Activated T-cell treated with anti-CD3 and anti-CD28 coated beads, Interleukin-2, amount 50 U/mL, for 72 hours (primary cell): Measurements from ENCODE around the gene CHAF1A. TPM values are rescaled to one million over a fixed set of nuclear protein-coding genes. Genes with fewer than 3 reads are reported as not detected.

Experiments
- ATAC-seq, 2 donors: fragments of 150-1000 bp; cut with Tn5 transposase; replicated peaks in 1 of 2; 2 replicates each; pipeline ENCODE4 v1.10.0; 2021; ENCODE audit warnings: moderate library complexity in 2 of 2, mild to moderate bottlenecking in 1 of 2
- DNase-seq, 2 donors: peaks; one replicate each; pipeline ENCODE4 v3.0.0; 2021 to 2022; ENCODE audit warnings: mixed read lengths in 1 of 2
- H3K27ac Mint-ChIP-seq: one replicate; pipeline ENCODE4 v1.8.0; 2022; ENCODE audit warnings: mild to moderate bottlenecking, moderate library complexity, mixed read lengths
- H3K27me3 Mint-ChIP-seq: one replicate; pipeline ENCODE4 v1.8.0; 2022; ENCODE audit warnings: low read depth, mixed read lengths
- H3K36me3 Mint-ChIP-seq, 2 donors: one replicate each; pipeline ENCODE4 v1.8.0; 2022; ENCODE audit warnings: mixed read lengths in 2 of 2, mild to moderate bottlenecking in 1 of 2; ENCODE audit not compliant: insufficient read depth in 2 of 2
- H3K4me1 Mint-ChIP-seq: one replicate; pipeline ENCODE4 v1.8.0; 2022; ENCODE audit warnings: low read depth, mixed read lengths
- H3K4me3 Mint-ChIP-seq, 2 donors: one replicate each; pipeline ENCODE4 v1.8.0; 2022; ENCODE audit warnings: mild to moderate bottlenecking in 2 of 2, mixed read lengths in 2 of 2, moderate library complexity in 2 of 2
- H3K9me3 Mint-ChIP-seq, 2 donors: one replicate each; pipeline ENCODE4 v1.8.0; 2022; ENCODE audit warnings: mixed read lengths in 2 of 2
- total RNA-seq, 2 donors: library from RNA; stranded (reverse); gene quantifications; one replicate each; pipeline ENCODE4 v1.2.3, GENCODE V29; 2022

The CHAF1A gene
- total RNA-seq, 2 donors from 2014 or later: 74.0 to 79.7 TPM

- Mint-ChIP-seq H3K4me1 (peaks cover 70% of the 10 kb centered on the region), H3K36me3 (no peaks in the 10 kb centered on the region), H3K4me3 (peak overlapping the region; percentile 76 to 87), H3K9me3 (no peaks in the 10 kb centered on the region), H3K27ac (no peak overlapping the region), H3K27me3 (no peaks in the 10 kb centered on the region)
- DNase-seq (no peak), ATAC-seq (no peak)
Measured at GRCh38 chr19:4378886-4379285, 23.6 kb upstream of the CHAF1A start.

DNA sequence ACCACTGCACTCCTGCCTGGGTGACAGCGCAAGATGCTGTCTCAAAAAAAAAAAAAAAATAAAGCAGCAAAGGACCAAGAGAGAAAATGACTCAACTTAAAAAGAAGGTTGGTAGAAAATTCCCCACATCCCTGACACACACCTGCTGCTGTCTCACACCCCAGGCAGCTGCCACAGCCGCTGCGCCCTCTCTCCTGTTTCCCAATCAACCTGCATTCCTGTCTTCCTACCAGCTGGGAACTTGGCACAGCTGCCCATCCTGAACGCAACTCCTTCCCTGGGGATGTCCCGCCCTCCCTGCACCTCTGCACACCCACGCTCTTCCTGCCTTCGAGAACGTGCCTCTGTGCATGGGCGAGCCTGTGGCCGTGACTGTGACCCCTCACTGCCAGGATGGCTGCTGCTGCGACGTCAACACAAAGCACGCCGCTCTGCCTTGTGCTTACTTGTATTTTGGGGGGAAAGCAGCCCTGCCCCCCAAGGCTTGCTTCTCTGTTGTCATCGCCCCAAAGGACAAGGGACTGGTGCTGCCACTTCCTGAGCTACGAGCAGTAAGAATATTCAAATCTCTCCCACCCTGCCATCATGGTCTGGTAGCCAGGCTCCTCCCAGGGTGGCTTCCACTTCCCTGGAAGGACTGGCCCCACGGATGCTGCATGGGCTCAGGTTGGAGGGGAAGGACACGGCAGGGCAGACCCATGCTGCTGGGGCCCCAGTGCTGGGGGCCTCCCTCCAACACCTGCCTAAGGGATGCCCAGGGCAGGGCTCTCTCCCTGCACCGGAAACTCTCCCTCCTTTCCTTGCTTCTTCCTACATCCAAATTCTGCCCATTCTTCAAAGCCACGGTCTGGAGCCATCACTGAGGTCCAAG lies 22.8 kb upstream of the CHAF1A start:
- Mint-ChIP-seq H3K36me3 (no peaks in the 10 kb centered on the region), H3K4me1 (peaks cover 67% of the 10 kb centered on the region), H3K27ac (peak overlapping the region; percentile 83), H3K9me3 (no peaks in the 10 kb centered on the region), H3K27me3 (no peaks in the 10 kb centered on the region), H3K4me3 (peak overlapping the region; percentile 76 to 87)
- ATAC-seq: peak; percentile 72 to 79
- DNase-seq: peak; percentile 42 to 50

DNA sequence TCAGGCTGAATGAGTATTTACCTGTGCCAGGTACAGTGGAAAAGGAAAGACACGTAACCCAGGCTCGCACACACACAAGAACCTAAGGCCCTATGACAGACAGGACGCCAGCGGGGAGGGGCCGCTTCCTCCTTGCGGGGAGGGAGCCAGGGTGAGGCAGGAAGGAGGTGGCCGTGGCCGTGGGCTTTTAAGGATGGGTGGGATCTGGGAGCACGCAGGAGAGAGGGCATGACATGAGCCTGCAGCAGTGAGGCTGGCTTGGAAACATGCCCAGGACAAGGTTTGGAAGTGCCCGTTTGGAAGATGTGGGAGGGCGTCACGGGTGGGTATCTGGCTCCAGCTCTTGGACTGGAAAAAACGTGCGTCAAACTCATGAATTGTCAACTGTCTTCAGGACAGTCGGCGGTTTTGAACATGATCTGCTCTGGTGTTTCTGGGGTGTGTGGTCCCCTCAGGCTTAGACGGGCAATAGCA lies 22.1 kb upstream of the CHAF1A start:
- peak overlapping the region; percentile 76 to 87 for H3K4me3 Mint-ChIP-seq
- no peaks in the 10 kb centered on the region for H3K36me3 Mint-ChIP-seq
- H3K27me3 Mint-ChIP-seq: no peaks in the 10 kb centered on the region
- peak; percentile 46 to 65 for ATAC-seq
- DNase-seq: peak; percentile 36 to 42
- peak overlapping the region; percentile 83 for H3K27ac Mint-ChIP-seq
- no peaks in the 10 kb centered on the region for H3K9me3 Mint-ChIP-seq
- H3K4me1 Mint-ChIP-seq: peaks cover 63% of the 10 kb centered on the region

DNA sequence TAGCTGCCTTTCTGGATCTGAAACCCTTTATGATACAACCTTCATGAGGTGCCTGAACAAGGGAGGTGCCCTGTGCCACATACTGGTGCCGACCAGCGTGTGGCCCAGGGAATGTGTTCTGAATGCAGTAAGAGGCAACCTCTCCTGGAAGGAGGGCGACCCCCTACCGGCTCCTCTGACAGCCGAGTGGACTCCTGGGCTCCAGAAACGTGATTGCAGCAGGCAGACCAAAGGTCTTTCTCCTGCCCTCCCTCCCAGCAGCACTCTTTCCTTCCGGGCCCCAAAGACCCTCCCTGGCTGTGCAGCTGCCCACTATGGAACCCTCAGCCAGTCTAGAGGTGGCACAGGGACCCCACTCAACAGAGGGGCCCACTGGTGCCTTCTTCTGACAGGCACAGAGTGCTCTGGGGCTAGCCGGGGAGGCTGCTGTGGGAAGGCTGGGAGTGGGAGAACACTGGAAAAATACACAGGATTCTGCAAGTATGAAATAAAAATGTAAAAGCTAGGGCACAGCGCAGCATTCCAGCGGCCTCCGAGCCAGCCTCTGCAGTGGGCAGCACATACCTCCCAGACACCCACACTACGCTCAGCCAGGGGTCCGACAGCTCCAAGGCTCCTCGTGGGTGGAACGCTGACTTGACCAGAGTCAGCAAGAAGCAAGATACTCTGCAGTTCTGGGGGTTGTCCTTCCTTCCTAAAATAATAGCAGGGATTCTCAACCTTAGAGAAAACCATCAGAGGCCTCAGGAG lies 17.0 kb upstream of the CHAF1A start:
- H3K4me1 Mint-ChIP-seq: peaks cover 27% of the 10 kb centered on the region
- no peaks in the 10 kb centered on the region for H3K9me3 Mint-ChIP-seq
- H3K27ac Mint-ChIP-seq: no peak overlapping the region
- H3K36me3 Mint-ChIP-seq: peaks cover 2 to 4% of the 10 kb centered on the region in 2 donors
- DNase-seq (no peak), ATAC-seq (no peak)
- H3K4me3 Mint-ChIP-seq: no peak overlapping the region
- no peaks in the 10 kb centered on the region for H3K27me3 Mint-ChIP-seq

DNA sequence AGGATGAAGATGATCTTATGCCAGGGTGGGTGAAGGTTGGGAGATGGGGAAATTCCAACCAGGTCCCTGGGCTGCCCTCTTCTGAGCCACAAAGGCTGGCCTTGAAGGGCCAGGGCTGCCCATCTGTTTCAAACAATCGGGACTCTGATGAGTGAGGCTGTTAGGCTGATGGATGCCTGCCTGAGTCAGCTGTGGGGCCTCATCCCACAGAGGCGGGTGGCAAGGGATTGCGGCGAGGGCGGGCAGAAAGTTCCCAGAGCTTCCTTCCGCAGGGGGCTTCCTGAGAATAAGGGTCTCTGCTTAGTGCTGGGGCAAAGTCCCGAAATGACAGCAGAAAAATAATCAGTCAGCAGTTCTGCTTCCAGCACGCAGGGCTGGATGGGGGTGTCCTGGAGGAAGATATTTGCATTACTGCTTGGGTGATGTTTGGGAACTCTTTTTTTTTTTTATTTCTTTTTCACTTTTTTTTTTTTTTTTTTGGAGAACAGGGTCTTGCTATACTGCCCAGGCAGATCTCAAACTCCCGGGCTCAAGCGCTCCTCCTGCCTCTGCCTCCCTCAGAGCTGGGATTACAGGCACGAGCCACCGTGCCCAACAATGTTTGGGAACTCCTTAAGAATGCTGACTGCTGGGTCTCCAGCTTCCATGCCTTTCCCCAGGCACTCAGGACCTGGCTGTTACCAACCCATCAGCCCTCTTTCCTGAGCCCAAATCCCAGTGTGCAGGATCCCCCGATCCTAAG lies 16.2 kb upstream of the CHAF1A start:
- H3K9me3 Mint-ChIP-seq: no peaks in the 10 kb centered on the region
- DNase-seq (no peak), ATAC-seq (no peak)
- no peak overlapping the region for H3K27ac Mint-ChIP-seq
- peaks cover 27% of the 10 kb centered on the region for H3K4me1 Mint-ChIP-seq
- peaks cover 2 to 4% of the 10 kb centered on the region in 2 donors for H3K36me3 Mint-ChIP-seq
- H3K4me3 Mint-ChIP-seq: no peak overlapping the region
- no peaks in the 10 kb centered on the region for H3K27me3 Mint-ChIP-seq

DNA sequence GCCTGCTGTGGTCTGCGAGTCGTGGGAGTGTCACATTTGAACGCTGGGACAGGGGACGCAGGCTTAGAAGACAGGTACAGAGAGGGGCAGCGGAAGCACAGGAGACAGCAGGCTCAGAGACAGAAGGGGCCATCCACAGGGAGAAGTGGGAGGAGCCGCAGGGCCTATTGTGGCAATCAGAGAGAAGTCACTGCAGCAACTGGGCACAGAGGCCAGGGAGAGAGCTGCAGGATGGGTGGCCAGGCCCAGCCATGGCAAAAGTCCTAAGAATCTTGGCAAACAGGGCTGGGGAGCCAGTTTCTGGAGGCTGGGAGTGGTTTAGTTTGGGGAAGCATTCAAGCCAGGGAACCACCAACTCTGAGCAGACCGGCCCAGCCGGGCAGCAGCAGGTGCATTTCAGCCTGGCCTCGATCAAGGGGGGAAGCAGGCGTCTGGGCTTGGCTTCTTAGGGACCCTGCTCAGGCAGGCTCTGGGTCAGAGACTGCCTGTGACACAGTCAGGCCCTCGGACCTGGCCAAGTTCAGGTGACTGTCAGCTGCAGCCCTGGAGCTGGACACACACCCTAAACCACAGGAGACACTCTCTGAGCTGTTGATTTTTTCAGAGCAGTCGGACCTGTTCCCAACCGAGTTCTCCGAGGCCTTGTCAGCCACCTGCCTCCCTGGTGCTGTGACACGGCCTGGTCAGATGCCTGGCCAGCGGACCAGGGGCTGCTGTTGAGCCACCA lies 13.9 kb upstream of the CHAF1A start:
- Mint-ChIP-seq H3K27ac (no peak overlapping the region), H3K36me3 (peaks cover 2 to 4% of the 10 kb centered on the region in 2 donors), H3K4me3 (no peak overlapping the region), H3K9me3 (no peaks in the 10 kb centered on the region), H3K4me1 (peaks cover 21% of the 10 kb centered on the region), H3K27me3 (no peaks in the 10 kb centered on the region)
- DNase-seq: no peak
- ATAC-seq: no peak

DNA sequence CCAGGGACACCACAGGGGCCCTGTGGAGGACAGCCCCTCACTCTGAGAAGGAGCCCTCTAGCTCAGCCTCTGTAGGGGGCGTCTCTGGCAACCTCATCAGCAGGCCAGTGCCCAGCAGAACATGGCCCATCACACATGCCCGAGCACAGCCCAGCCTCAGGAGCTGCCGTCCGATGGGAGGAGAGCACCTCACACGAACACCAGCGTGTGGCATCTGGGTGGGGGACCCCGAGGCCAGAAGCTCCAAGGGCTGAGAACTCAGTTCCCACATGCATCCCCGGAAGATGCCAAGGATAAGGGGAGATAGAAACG lies 13.4 kb upstream of the CHAF1A start:
- no peak overlapping the region for H3K27ac Mint-ChIP-seq
- H3K36me3 Mint-ChIP-seq: peaks cover 2 to 4% of the 10 kb centered on the region in 2 donors
- H3K4me1 Mint-ChIP-seq: peaks cover 25% of the 10 kb centered on the region
- no peaks in the 10 kb centered on the region for H3K9me3 Mint-ChIP-seq
- H3K27me3 Mint-ChIP-seq: no peaks in the 10 kb centered on the region
- DNase-seq (no peak), ATAC-seq (no peak)
- no peak overlapping the region for H3K4me3 Mint-ChIP-seq

DNA sequence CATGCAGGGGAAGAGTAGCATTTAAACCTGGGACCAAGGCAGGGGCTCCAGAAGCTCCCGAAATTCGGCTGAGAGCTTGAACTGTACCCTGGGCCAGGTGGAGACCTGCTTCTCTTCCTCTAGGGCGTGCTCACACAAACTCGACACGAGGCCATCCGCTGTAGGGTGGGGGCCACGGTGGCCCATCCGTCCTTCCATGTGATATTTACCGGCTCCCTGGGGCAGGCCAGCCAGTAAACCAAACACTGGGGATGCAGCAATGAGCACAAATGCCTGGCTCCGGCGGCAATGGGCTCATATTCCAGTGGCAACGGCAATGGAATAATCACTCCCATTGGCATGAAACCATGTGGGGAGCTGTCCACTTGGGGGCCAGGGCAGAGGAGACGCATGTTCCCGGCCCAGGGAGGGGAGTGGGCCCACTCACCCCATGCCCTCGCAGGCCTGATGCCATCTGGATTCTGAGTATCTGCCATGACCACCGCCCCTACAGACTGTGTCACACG lies 12.9 kb upstream of the CHAF1A start:
- peaks cover 3 to 4% of the 10 kb centered on the region in 2 donors for H3K36me3 Mint-ChIP-seq
- H3K4me1 Mint-ChIP-seq: peaks cover 29% of the 10 kb centered on the region
- H3K9me3 Mint-ChIP-seq: no peaks in the 10 kb centered on the region
- no peak overlapping the region for H3K4me3 Mint-ChIP-seq
- no peak overlapping the region for H3K27ac Mint-ChIP-seq
- ATAC-seq: no peak
- H3K27me3 Mint-ChIP-seq: no peaks in the 10 kb centered on the region
- no peak for DNase-seq

- Mint-ChIP-seq H3K9me3 (no peaks in the 10 kb centered on the region), H3K27me3 (no peaks in the 10 kb centered on the region), H3K36me3 (peaks cover 4% of the 10 kb centered on the region in 2 donors), H3K4me3 (peak overlapping the region in 1 of 2 donors; percentile 20), H3K27ac (peak overlapping the region; percentile 89), H3K4me1 (peaks cover 35% of the 10 kb centered on the region)
- no peak for ATAC-seq
- DNase-seq: no peak
Measured at GRCh38 chr19:4390017-4390566, 12.3 kb upstream of the CHAF1A start.

DNA sequence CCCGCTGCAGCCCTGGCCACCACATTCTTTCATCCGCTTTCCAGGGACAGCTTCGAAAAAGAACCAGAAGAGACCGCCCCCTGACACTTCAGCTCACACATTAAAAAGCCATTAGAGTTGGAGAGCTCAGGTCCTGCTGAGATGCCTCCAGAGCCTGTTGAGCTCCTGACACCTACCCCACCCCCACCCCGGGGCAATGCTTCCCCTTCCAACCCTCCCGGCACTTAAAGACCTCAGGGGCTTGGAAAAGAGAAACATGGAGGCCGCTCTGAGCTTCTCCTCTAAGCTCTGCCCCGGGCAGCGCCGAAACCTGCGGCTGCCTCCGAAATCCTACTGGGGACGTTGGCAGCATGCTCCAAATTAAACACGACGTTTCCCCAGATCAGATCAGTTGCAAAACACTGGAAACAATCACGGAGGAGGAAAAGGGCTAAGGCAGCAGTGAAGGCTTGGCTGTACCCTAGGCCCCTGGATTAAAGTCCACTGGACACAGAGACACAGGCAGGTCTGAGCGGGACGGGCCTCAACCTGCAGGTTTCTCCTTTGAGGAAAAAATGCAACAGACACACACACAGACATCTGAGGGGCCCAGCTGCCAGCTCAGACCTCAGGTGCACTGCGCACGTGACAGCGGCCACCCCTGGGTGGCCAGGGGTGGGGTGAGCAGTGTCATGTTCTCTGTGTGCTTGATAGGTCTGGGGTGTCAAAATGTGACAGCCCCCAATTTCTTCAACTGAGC lies 11.7 kb upstream of the CHAF1A start:
- H3K9me3 Mint-ChIP-seq: no peaks in the 10 kb centered on the region
- H3K36me3 Mint-ChIP-seq: peaks cover 6% of the 10 kb centered on the region in 2 donors
- no peak overlapping the region for H3K4me3 Mint-ChIP-seq
- peak overlapping the region; percentile 89 for H3K27ac Mint-ChIP-seq
- H3K27me3 Mint-ChIP-seq: no peaks in the 10 kb centered on the region
- ATAC-seq: no peak
- no peak for DNase-seq
- H3K4me1 Mint-ChIP-seq: peaks cover 41% of the 10 kb centered on the region

- no peak for DNase-seq
- H3K9me3 Mint-ChIP-seq: no peaks in the 10 kb centered on the region
- no peak overlapping the region for H3K4me3 Mint-ChIP-seq
- H3K36me3 Mint-ChIP-seq: peaks cover 6% of the 10 kb centered on the region in 2 donors
- peaks cover 46% of the 10 kb centered on the region for H3K4me1 Mint-ChIP-seq
- ATAC-seq: no peak
- H3K27me3 Mint-ChIP-seq: no peaks in the 10 kb centered on the region
- no peak overlapping the region for H3K27ac Mint-ChIP-seq
Measured at GRCh38 chr19:4391306-4391693, 11.1 kb upstream of the CHAF1A start.
